Dedifferentiated amniotic fluid mesenchymal stem cell (primary cell): Measurements from ENCODE around the gene PRAMEF15.
"Not testable (repeated sequence)": the region's sequence is repeated elsewhere in the genome, so short reads cannot be mapped to it uniquely, and the experiment has no call there.

ENCODE experiments used
- DNase-seq: peaks from one replicate; pipeline ENCODE4 v3.0.0-alpha.2; 2016; ENCODE audit errors: extremely low spot score

The PRAMEF15 gene

GRCh38 chr1:13315281-13315680, at the start of gene PRAMEF15:
TSS of gene PRAMEF15 (plus strand) at chr1:13315581. CDS start at chr1:13318408, 2,827 bp downstream.
- DNase-seq, result not testable (repeated sequence)

- not testable (repeated sequence) for DNase-seq
Measured at GRCh38 chr1:13277016-13277415, 38.4 kb upstream of the PRAMEF15 start.

GRCh38 chr1:13279617-13280016, 35.8 kb upstream of the PRAMEF15 start:
- DNase-seq, result not testable (repeated sequence)

GRCh38 chr1:13285037-13285436, 30.3 kb upstream of the PRAMEF15 start, which contains the start of gene PRAMEF8:
TSS of gene PRAMEF8 (minus strand) at chr1:13285137. CDS start at chr1:13284091, 1,046 bp downstream.
- DNase-seq, result not testable (repeated sequence)

GRCh38 chr1:13289030-13289429, 26.4 kb upstream of the PRAMEF15 start:
- DNase-seq, result not testable (repeated sequence)

GRCh38 chr1:13297216-13297931, 18.0 kb upstream of the PRAMEF15 start:
- not testable (repeated sequence) for DNase-seq

GRCh38 chr1:13298699-13299098, 16.7 kb upstream of the PRAMEF15 start:
- DNase-seq, result not testable (repeated sequence)

- not testable (repeated sequence) for DNase-seq
Measured at GRCh38 chr1:13302197-13302596, 13.2 kb upstream of the PRAMEF15 start.

- not testable (repeated sequence) for DNase-seq
Measured at GRCh38 chr1:13303239-13303638, 12.1 kb upstream of the PRAMEF15 start, which contains the start of gene PRAMEF33. TSS of gene PRAMEF33 (plus strand) at chr1:13303539. CDS start at chr1:13305955, 2,416 bp downstream.

- DNase-seq, result not testable (repeated sequence)
Measured at GRCh38 chr1:13342496-13342895, 27.1 kb downstream of the PRAMEF15 start.

GRCh38 chr1:13347034-13347433, 31.7 kb downstream of the PRAMEF15 start, which contains the start of gene PRAMEF14:
TSS of gene PRAMEF14 (minus strand) at chr1:13347134. CDS start at chr1:13345314, 1,820 bp downstream.
- not testable (repeated sequence) for DNase-seq

GRCh38 chr1:13353476-13353875, 38.1 kb downstream of the PRAMEF15 start:
- not testable (repeated sequence) for DNase-seq

- not testable (repeated sequence) for DNase-seq
Measured at GRCh38 chr1:13354475-13354874, 39.1 kb downstream of the PRAMEF15 start.

GRCh38 chr1:13356774-13357173, 41.4 kb downstream of the PRAMEF15 start:
- peak; percentile 54 for DNase-seq

- DNase-seq, result not testable (repeated sequence)
Measured at GRCh38 chr1:13362364-13362763, 47.0 kb downstream of the PRAMEF15 start.

- not testable (repeated sequence) for DNase-seq
Measured at GRCh38 chr1:13364928-13365327, 49.5 kb downstream of the PRAMEF15 start.

- not testable (repeated sequence) for DNase-seq
Measured at GRCh38 chr1:13366536-13366935, 51.2 kb downstream of the PRAMEF15 start.

- not testable (repeated sequence) for DNase-seq
Measured at GRCh38 chr1:13368544-13368943, 53.2 kb downstream of the PRAMEF15 start.
